ENCODE data around the gene ADCY1.

ADCY1 gene

GRCh38 chr7:45677311-45677900, 103.2 kb downstream of the ADCY1 start:
- no peak for DNase-seq (ENCODE audit: low spot score)

- DNase-seq (ENCODE audit: low spot score) = no peak
Observed at GRCh38 chr7:45679516-45679915, 105.3 kb downstream of the ADCY1 start.

DNA sequence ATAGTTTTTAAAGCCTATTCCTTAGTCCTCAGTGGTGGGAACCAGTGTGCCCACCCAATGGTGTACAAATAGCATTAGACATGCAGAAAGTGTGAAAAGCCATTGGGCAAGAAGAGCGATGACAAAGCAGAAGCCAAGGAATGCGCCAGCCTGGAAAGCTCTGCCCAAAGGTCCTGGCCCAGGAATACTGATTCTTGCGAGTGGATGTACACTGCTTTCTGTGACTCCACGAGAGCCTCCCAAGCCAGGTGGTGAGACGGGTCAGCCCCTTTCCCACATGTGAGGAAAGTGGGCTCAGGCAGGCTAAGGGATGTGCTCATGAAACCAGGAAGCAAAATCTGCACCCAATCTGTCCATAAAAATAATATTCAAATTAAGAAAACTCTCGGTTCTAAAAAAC, 106.6 kb downstream of the ADCY1 start:
- no peak for DNase-seq (ENCODE audit: low spot score)

- DNase-seq (ENCODE audit: low spot score) = no peak
Observed at GRCh38 chr7:45681596-45682357, 107.6 kb downstream of the ADCY1 start.

- no peak for DNase-seq (ENCODE audit: low spot score)
Observed at GRCh38 chr7:45682358-45682735, 108.2 kb downstream of the ADCY1 start.

DNA sequence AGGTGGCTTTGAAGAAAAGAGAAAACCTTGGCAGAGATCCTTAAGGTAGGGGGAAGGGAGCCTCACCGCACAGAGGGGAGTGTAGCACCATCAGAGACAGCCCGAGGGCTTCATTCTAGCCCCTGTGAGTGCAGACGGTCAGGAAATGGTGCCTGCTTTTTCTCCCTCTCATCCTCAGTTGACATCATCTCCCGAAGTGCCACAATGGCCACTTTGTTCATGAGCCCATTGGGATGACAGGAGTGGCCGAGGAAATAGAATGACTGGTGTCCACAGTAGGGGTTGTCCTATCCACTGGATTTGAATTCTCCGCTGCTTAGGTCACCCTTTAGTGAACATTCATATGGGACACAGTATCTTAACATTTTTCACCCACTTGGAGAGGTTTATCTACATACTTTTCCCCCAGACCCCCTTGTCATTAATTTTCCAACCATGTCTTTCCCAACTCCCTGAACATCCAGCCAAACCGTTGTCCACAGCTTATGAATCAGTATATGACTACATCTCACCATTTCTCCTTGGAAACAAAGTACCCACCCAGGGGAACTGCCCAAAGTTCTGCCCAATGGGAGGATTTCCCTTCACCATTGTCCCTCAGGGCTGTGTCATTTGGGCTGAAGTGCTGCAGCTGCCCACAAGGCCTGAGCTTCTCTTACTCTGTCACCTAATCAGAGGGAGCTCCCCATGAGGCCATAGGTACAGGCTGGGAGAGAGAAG, 108.8 kb downstream of the ADCY1 start:
- peak; percentile 2 for DNase-seq (ENCODE audit: low spot score)

GRCh38 chr7:45683556-45684148, 109.5 kb downstream of the ADCY1 start:
- DNase-seq (ENCODE audit: low spot score) = no peak

GRCh38 chr7:45684910-45685618, 110.9 kb downstream of the ADCY1 start:
- peak; percentile 17 for DNase-seq (ENCODE audit: low spot score)

- DNase-seq (ENCODE audit: low spot score) = no peak
Observed at GRCh38 chr7:45685619-45686240, 111.6 kb downstream of the ADCY1 start.

DNA sequence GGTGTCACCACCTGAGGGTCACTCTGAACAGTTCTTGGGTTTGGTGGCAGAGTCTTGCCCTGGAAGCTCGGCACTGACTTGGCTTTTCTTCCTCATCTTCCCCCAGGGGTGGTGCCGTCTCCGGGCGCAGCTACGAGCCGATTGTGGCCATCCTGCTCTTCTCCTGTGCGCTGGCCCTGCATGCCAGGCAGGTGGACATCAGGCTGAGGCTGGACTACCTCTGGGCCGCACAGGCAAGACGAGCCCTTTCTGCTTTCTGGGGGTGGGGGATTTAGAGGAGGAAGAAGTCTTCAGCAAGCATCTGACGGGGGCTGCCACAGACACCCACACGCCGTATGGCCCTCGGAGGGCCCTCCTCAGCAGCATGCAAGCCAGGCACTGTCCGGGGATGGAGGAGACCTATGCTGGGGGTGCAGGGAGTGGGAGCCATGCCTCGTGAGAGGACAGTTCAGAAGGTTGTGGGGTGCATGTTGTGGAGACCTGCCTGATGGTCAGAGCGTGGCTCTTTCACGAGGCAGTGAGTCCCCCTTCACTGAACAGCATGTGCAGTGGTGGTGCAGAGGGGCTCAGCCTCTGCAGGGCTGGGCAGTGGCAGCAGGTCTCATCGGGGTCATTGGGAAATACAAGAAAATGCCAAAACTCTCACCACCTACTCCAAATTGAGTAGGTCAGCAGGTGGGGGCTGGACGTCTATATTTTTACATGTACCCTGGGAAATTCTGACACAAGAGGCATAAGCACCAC, 112.4 kb downstream of the ADCY1 start:
- no peak for DNase-seq (ENCODE audit: low spot score)

DNA sequence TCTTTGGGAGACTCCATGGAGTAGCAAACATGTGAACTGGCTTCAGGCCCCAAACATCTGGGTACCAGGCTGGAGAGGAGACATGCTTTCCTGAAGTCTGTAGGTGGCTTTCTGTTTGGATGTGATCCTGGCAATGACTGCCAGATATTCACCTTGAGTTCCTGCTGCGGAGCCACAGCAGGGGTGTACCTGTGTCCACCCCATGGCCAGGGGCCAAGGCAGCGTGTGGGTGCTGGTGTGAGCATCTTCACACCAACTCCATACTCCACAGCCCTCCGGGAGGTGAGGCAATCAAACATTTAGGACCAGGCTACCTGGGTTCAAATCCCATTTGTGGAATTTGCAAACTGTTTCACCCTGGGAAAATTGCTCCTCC, 113.0 kb downstream of the ADCY1 start:
- no peak for DNase-seq (ENCODE audit: low spot score)

GRCh38 chr7:45687721-45688120, 113.6 kb downstream of the ADCY1 start:
- no peak for DNase-seq (ENCODE audit: low spot score)

DNA sequence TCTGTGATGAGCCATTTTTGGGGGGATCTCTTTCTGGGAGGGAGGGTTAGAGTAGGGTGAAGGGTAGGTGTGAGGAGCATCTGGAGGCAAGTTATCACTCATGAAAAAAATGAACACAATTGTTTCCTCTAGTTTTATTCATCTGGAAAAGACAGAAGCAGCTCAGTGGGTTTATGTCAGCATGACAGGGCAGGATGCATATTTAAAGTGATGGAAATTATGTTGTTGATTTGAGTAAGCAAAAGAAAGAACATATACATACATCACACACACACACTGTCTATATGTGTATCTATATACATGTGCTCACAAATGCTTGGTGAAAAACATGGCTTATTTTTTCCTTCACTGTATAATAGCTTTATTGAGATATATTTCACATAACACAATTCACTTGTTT, 114.2 kb downstream of the ADCY1 start:
- DNase-seq (ENCODE audit: low spot score) = no peak

DNA sequence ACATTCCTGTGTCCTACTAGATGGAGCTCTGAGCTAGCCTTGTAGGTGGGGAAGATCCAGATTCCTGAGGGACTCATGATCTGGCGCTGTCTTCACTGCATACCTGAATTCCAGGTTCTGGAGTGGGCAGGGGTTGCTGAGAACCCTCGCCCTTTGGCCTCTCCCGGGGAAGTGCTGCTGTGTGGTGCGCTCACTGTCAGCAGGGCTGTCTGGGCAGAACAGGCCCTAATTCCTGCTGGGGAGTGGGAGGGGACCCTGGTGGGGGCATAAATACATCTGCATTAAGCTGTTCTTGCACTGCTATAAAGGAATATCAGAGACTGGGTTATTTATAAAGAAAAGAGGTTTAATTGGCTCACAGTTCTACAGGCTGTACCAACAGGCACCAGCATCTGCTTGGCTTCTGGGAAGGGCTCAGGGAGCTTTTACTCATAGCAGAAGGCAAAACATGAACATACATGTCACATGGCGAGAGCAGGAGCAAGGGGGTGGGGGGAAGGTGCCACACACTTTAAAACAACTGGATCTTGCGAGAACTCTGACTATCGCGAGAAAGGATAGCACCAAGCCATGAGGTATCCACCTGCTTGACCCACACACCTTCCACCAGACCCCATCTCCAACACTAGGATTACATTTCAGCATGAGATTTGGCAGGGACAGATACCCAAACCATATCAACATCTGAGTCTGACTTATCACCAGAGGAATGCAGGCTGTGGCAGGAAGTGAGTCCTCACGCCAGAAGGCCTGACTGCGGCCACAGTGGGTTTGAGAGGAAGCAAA, 115.0 kb downstream of the ADCY1 start:
- peak; percentile 57 for DNase-seq (ENCODE audit: low spot score)

DNA sequence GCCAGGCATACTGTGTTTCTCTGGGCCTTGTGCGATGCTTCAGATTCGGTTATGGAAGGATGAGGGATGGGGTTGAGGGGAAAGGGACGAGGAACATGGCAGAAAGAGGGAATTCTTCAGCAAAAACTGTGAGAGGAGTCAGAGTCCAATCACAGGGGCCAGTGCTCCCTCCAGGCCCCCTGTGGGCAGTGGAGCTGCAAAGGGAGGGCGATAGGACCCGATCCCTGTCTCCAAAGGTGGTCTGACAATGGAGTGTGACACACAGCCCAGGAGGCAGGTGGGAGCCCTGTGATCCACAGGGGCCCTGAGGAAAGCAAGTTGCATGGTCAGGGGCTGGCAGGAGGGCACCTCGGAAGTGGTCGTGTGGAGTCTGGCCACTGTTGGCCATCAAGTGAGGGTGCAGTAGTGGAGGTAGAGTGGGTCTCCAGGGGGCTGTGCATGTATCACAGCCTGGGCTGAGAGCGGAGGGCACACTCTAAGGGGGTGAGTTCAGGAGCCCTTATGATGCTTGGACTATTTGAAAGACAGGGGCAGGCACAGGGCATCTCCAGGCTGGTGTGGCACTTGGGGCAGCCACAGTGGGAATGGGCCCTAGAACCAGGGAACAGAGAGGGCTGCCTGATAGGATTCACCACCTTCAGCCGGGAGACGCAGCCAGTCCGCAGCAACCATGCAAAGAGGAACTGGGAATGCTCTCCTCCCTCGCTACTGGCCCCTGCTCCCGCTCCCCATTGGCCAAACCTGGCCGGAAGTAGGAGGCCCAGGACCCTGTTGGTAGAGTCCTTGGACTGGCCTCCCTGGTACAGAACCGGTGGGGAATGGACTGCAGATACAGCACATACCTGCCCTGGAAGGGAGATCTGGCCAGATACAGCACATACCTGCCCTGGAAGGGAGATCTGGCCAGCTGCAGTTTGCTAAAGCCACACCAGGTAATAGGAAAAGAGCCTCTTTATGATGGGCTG, 115.9 kb downstream of the ADCY1 start:
- no peak for DNase-seq (ENCODE audit: low spot score)

GRCh38 chr7:45690762-45691150, 116.6 kb downstream of the ADCY1 start:
- DNase-seq (ENCODE audit: low spot score) = no peak

DNA sequence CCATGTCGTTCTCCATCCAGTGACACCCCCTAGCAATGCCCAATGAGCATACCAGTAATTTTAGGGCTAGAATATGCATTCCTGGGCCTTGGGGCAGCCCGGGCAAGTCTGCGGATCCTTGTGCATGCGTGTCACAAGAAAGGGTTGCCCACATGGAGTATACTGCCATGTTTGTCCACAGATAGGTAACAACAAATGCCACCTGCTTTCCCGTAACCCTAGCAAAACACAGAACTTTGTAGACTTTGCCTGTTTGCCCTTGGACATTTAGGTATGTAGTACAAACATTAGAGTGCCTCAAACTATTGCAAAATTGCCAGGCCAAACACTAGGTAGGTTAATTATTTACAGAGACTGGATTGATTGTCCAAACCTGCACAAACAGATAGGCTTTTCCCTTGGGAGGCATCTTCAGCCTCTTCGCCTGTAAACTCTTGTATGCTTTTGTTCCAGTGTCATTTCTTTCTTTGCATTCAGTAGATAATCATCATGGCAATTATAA, 117.0 kb downstream of the ADCY1 start:
- peak; percentile 4 for DNase-seq (ENCODE audit: low spot score)

DNA sequence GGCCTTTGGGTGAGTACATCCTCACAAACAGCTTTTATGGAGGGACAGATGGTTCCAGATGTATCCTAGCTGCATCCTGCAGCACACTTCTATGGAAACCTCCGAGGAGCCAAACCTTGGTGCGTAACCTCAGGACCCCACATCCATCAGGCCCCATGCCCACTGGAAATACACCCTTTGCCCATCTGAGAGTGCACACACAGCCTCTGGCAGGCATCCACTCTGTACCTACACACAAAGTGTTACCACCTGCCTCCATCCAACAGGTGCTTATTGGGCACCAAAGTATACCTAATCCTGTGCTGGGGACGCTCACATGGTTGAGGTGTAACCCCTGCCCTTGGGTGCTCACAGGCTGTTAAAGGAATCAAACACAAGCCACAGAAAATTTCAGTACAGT, 117.9 kb downstream of the ADCY1 start:
- no peak for DNase-seq (ENCODE audit: low spot score)
